GM12875 (cell line): ENCODE data around the gene PACRG.

Source experiments
- H3K4me3 ChIP-seq: one replicate; pipeline ENCODE4 v1.5.1; 2011; ENCODE audit warnings: low read depth, low read length, control low read depth
- CTCF ChIP-seq: IDR thresholded peaks from 2 replicates; pipeline ENCODE4 v1.5.1; 2011; ENCODE audit warnings: low read depth, mild to moderate bottlenecking, control low read depth, inconsistent platforms, low read length, moderate library complexity, borderline replicate concordance; ENCODE audit not compliant: insufficient read depth

The PACRG gene

GRCh38 chr6:163237110-163237509, 509.3 kb downstream of the PACRG start:
- TF ChIP-seq CTCF, result no peak
- H3K4me3 ChIP-seq, result no peak overlapping the region

GRCh38 chr6:163239572-163240340, 512.0 kb downstream of the PACRG start:
- no peak for TF ChIP-seq CTCF
- H3K4me3 ChIP-seq, result no peak overlapping the region

- no peak for TF ChIP-seq CTCF
- no peak overlapping the region for H3K4me3 ChIP-seq
Observed at GRCh38 chr6:163240556-163240955, 512.8 kb downstream of the PACRG start.

GRCh38 chr6:163241683-163242082, 513.9 kb downstream of the PACRG start:
- no peak overlapping the region for H3K4me3 ChIP-seq
- TF ChIP-seq CTCF, result no peak

- TF ChIP-seq CTCF, result no peak
- H3K4me3 ChIP-seq, result no peak overlapping the region
Observed at GRCh38 chr6:163243083-163243482, 515.3 kb downstream of the PACRG start.

GRCh38 chr6:163243692-163244589, 516.2 kb downstream of the PACRG start:
- no peak for TF ChIP-seq CTCF

More at GRCh38 chr6:163243692-163244589, 516.2 kb downstream of the PACRG start:
- H3K4me3 ChIP-seq, result no peak overlapping the region
